Stimulated activated CD4-positive, alpha-beta T cell treated with anti-CD3 and anti-CD28 coated beads, Interleukin-1b, Interleukin-23, amount 100 ng/mL, for 1 hour (primary cell): ENCODE measurements around the gene GBP1.
"Not testable (repeated sequence)": the region's sequence is repeated elsewhere in the genome, so short reads cannot be mapped to it uniquely, and the experiment has no call there.

Source experiments
- DNase-seq, 2 donors: peaks; one replicate each; pipeline ENCODE4 v3.0.0-alpha.2; 2020; ENCODE audit warnings: low read depth in 2 of 2

Gene GBP1

GRCh38 chr1:89051300-89051954, 13.6 kb downstream of the GBP1 start:
- DNase-seq, result no peak

DNA sequence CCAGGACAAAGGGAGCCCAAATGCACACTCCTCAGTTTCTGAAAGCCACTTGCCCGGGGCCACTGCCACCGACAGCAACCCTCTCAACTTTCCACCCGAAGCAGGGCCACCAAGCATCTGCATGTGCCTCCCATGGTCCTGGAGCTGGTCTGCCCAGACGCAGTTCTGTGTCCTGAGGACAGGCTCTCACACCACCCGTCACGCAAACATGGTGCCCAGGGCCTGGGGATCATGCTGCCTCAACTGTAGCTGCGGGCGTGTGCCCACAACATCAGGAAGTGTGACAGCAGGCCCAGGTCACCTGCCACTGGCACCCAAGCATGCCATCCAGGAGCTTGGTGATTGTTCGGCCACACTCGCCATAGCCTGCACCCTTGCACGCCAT, 14.4 kb downstream of the GBP1 start:
- no peak for DNase-seq

- not testable (repeated sequence) for DNase-seq
Measured at GRCh38 chr1:89049901-89050648, 14.9 kb downstream of the GBP1 start.

GRCh38 chr1:89049187-89049586, 15.8 kb downstream of the GBP1 start:
- not testable (repeated sequence) for DNase-seq

- no peak for DNase-seq
Measured at GRCh38 chr1:89047734-89048133, 17.3 kb downstream of the GBP1 start.

GRCh38 chr1:89046318-89047183, 18.5 kb downstream of the GBP1 start:
- not testable (repeated sequence) for DNase-seq

GRCh38 chr1:89044970-89045721, 19.9 kb downstream of the GBP1 start:
- no peak for DNase-seq

DNA sequence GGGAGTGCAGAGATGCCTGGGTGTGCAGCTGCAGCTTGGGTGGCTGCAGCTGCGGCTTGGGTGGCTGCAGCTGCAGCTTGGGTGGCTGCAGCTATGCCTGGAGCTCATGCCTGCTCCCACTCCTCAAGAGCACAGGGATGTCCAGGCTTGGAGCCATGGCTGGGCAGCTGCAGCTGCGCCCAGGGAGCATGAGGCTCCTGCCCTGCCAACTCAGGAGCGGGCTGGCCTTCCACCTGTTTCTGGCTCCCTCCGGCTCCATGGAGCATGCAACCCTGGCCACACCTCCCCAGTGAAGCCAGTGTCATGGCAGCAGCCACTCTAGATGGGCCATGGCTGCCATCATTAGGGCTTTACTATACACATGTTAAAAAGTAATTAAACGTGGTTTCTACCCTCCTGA, 21.1 kb downstream of the GBP1 start:
- no peak for DNase-seq

GRCh38 chr1:89042491-89042890, 22.5 kb downstream of the GBP1 start:
- DNase-seq, result no peak

DNA sequence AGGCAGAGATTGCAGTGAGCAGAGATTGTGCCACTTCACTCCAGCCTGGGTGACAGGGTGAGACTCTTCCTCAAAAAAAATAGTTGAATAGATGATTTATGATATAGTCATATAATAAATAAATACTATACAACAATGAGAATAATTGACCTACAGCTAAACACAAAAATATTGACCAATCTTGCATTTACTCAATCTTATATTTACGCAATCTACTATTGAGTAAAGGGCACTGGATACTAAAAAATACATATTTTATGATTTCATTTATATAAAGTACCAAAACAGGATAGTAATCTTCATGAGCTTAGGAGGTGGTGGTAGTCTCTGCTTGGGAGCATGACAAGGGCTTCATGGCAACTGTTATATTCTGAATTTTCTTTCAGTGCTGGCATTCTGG, 23.3 kb downstream of the GBP1 start:
- DNase-seq, result no peak

GRCh38 chr1:89041119-89041641, 23.8 kb downstream of the GBP1 start:
- no peak for DNase-seq

- no peak for DNase-seq
Measured at GRCh38 chr1:89040315-89040626, 24.7 kb downstream of the GBP1 start.

GRCh38 chr1:89037186-89037585, 27.8 kb downstream of the GBP1 start:
- no peak for DNase-seq

GRCh38 chr1:89035080-89035479, 29.9 kb downstream of the GBP1 start:
- DNase-seq, result no peak

DNA sequence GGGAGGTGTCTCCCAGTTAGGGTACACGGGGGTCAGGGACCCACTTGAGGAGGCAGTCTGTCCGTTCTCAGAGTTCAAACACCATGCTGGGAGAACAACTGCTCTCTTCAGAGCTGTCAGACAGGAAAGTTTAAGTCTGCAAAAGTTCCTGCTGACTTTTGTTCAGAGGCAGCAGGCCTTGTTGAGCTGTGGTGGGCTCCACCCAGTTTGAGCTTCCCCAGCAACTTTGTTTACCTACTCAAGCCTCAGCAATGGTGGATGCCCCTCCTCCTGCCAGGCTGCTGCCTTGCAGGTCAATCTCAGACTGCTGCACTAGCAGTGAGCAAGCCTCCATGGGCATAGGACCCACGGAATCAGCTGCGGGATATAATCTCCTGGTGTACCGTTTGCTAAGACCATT, 31.0 kb downstream of the GBP1 start:
- not testable (repeated sequence) for DNase-seq

DNA sequence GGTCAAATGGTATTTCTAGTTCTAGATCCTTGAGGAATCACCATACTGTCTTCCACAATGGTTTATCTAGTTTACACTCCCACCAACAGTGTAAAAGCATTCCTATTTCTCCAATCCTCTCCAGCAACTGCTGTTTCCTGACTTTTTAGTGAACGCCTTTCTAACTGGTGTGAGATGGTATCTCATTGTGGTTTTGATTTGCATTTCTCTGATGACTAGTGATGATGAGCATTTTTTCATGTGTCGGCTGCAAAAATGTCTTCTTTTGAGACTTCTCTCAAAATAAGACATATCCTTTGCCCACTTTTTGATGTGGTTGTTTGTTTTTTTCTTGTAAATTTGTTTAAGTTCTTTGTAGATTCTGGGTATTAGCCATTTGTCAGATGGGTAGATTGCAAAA, 36.0 kb downstream of the GBP1 start:
- DNase-seq, result not testable (repeated sequence)

DNA sequence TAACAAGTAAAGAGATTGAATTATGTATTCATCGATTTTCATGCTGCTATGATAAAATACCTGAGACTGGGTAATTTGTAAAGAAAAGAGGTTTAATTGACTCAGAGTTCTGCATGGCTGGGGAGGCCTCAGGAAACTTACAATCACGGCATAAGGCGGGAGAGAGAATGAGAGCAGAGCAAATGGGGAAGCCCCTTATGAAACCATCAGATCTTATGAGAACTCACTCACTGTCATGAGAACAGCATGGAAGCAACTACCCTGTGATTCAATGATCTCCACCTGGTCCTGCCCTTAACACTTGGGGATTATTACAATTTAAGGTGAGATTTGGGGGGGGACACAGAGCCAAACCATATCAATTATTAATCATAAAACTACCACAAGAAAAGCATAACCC, 39.1 kb downstream of the GBP1 start:
- no peak for DNase-seq

GRCh38 chr1:89023026-89023425, 42.0 kb downstream of the GBP1 start:
- no peak for DNase-seq

DNA sequence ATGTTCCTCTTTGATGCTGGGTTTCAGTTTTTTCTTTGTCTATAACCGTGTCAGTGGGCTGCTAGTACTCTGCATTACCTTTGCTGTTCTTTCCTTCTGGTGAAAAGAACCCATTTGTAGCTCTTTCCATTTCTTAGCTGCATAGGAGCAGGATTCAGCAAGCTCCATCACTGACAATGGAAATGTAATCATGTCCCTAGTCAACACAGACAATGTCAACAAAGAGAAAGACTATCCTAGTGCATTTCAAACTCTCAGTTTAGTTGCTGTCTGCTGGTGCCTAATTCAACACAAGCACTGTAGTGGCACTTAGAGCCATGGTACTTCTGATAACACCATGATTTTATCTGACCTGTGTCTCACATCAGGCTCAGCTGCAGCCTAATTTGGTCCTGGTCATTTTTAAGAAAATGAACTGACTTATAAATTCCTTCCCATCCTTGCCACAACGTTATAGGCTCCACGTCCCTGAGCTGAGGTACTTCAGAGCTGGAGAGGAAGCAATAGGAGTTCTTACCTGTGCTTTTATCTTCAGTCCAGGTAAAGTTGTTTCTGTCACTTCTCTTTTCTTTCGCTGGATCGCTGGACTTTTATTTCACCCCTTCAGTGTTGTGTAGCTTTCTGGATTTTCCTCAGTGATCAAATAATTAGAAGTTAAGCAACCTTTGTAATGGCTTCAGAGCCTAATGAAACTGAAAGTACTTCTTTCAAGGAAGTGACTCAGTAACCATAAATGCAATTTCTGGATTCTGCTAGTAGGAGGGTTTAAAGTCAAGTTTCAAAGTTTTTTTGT, 42.6 kb downstream of the GBP1 start, which contains the start of gene GBP3:
Gene GBP3 (minus strand): TSS at position 700 of the 793 bp plus-strand sequence. CDS start 2,145 bp downstream, outside the sequence.
- DNase-seq, result no peak

DNA sequence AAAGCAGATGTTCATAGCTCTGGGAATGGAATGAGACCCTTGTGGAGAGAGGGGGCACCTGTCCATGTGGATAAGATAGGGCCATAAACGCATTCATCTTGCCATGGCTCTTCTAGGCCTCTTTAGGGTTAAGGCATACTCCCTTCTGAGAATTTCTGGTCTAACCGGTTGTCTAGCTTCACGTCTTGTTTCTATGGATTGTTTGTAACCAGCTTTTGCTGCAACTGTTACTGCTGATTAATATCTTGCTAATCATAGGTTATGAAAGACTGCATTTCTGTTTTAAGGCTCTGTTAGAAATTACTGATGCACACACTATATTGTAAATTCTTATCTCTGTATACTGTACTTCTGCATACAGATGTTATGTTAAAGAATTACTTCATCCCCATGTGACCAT, 46.7 kb downstream of the GBP1 start:
- DNase-seq, result not testable (repeated sequence)

DNA sequence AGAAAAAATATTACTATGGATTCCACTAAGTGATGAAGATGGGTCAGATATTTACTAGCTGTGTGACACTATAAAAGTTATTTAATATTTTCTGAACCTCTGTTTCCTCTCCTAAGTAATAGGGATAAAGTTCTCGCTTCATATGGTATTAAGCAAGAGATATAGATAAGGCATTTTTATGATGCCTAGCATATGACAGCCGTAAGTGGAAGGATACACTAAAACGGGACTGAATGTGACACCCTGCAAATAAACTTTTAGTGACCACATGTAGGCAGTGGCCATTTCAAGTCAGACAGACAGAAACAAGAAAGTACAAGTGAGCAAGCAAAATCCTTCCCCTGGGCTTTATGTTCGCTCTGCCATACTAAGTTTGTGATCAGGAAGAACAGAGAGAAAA, 56.5 kb downstream of the GBP1 start:
- DNase-seq, result no peak
